Endothelial cell (in vitro differentiated cells): Measurements from ENCODE around the gene KRTAP2-3. TPM values are rescaled to one million over a fixed set of nuclear protein-coding genes. Genes with fewer than 3 reads are reported as not detected.

Source experiments
- DNase-seq: peaks from one replicate; pipeline ENCODE4 v3.0.0; 2021; ENCODE audit warnings: low spot score
- H3K27ac Mint-ChIP-seq: one replicate; pipeline ENCODE4 v1.8.0; 2021; ENCODE audit warnings: mixed read lengths, inconsistent platforms; ENCODE audit not compliant: unreplicated experiment
- H3K27me3 Mint-ChIP-seq: one replicate; pipeline ENCODE4 v1.8.0; 2021; ENCODE audit warnings: mild to moderate bottlenecking, moderate library complexity, mixed read lengths, inconsistent platforms; ENCODE audit not compliant: unreplicated experiment
- H3K36me3 Mint-ChIP-seq: one replicate; pipeline ENCODE4 v1.8.0; 2021; ENCODE audit warnings: mild to moderate bottlenecking, low read depth, mixed read lengths, inconsistent platforms; ENCODE audit not compliant: unreplicated experiment
- H3K4me1 Mint-ChIP-seq: one replicate; pipeline ENCODE4 v1.8.0; 2021; ENCODE audit warnings: mild to moderate bottlenecking, mixed read lengths, inconsistent platforms; ENCODE audit not compliant: unreplicated experiment
- H3K4me3 Mint-ChIP-seq: one replicate; pipeline ENCODE4 v1.8.0; 2021; ENCODE audit warnings: mild to moderate bottlenecking, mixed read lengths, inconsistent platforms; ENCODE audit not compliant: unreplicated experiment
- H3K9me3 Mint-ChIP-seq: one replicate; pipeline ENCODE4 v1.8.0; 2021; ENCODE audit warnings: mixed read lengths, inconsistent platforms; ENCODE audit not compliant: unreplicated experiment
- total RNA-seq: library from RNA; stranded (reverse); fragmentation: NEBNext Ultra II Directional; extraction: Animal tissue kit (Norgen Biotek cat#: 25700); gene quantifications from one replicate; pipeline ENCODE4 v1.2.1, GENCODE V29; 2021; ENCODE audit not compliant: unreplicated experiment
- TF ChIP-seq, protein P1 (sequence below): fragments of 200-600 bp; sonication (generic); IDR thresholded peaks from one replicate; pipeline ENCODE4 v1.5.0; 2021; ENCODE audit warnings: antibody characterized with exemption; ENCODE audit not compliant: unreplicated experiment

The KRTAP2-3 gene
- total RNA-seq, 1 donor from 2014 or later = not detected

DNA sequence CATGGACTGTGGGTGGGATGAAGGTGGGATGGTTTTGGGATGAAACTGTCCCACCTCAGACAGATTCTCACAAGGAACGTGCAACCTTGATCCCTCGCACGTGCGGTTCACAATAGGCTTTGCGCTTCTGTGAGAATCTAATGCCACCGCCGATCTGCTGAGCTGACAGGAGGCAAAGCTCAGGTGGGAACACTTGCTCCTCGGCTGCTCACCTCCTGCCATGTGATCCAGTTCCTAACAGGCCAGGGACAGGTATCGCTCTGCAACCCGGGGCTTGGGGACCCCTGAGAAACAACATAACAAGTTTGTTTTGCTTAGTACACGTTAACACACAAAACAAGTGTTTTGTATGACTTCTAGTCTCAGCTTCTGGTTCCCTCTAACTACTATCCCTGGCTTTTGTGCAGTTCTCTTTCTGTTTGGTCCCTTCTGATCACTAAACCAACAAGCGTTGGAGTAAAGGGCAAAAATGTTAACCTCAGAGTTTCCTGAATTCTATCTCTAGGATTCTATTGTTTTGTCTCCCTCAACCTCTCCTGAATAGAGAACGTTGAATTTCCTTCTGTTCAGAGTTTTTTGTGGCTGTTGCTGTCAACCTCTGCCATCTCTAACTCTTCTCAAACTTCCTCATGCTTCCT lies 43.2 kb downstream of the KRTAP2-3 start:
- no peak for DNase-seq
- no peaks in the 10 kb centered on the region for H3K9me3 Mint-ChIP-seq
- H3K27ac Mint-ChIP-seq = no peak overlapping the region
- H3K4me3 Mint-ChIP-seq = no peak overlapping the region
- TF ChIP-seq, protein P1, sequence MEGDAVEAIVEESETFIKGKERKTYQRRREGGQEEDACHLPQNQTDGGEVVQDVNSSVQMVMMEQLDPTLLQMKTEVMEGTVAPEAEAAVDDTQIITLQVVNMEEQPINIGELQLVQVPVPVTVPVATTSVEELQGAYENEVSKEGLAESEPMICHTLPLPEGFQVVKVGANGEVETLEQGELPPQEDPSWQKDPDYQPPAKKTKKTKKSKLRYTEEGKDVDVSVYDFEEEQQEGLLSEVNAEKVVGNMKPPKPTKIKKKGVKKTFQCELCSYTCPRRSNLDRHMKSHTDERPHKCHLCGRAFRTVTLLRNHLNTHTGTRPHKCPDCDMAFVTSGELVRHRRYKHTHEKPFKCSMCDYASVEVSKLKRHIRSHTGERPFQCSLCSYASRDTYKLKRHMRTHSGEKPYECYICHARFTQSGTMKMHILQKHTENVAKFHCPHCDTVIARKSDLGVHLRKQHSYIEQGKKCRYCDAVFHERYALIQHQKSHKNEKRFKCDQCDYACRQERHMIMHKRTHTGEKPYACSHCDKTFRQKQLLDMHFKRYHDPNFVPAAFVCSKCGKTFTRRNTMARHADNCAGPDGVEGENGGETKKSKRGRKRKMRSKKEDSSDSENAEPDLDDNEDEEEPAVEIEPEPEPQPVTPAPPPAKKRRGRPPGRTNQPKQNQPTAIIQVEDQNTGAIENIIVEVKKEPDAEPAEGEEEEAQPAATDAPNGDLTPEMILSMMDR = no peak
- no peaks in the 10 kb centered on the region for H3K36me3 Mint-ChIP-seq
- H3K27me3 Mint-ChIP-seq = no peaks in the 10 kb centered on the region
- H3K4me1 Mint-ChIP-seq = peaks cover 22% of the 10 kb centered on the region

DNA sequence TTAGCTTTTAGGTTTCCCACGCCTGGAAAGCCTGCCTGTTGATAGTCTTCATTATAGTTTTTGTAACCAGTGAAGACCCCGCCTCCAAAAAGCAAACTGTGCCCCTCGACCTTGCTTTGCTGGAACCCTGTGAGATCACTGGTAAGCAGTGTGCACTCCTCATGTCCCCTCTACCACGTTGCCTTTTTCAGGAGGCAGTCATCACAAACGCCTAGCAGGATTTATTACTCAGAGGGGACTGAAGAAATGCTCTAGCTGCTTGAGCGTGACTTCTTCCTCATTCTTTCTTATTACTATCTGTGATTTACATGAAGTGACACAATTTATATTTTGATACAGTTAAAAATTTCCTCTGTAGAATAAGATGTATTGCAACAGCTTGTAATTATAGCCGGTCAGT lies 44.5 kb downstream of the KRTAP2-3 start:
- H3K4me3 Mint-ChIP-seq = no peak overlapping the region
- no peaks in the 10 kb centered on the region for H3K27me3 Mint-ChIP-seq
- no peaks in the 10 kb centered on the region for H3K9me3 Mint-ChIP-seq
- H3K36me3 Mint-ChIP-seq = no peaks in the 10 kb centered on the region
- DNase-seq = no peak
- TF ChIP-seq, protein P1 = no peak
- H3K27ac Mint-ChIP-seq = no peak overlapping the region
- H3K4me1 Mint-ChIP-seq = peaks cover 22% of the 10 kb centered on the region

DNA sequence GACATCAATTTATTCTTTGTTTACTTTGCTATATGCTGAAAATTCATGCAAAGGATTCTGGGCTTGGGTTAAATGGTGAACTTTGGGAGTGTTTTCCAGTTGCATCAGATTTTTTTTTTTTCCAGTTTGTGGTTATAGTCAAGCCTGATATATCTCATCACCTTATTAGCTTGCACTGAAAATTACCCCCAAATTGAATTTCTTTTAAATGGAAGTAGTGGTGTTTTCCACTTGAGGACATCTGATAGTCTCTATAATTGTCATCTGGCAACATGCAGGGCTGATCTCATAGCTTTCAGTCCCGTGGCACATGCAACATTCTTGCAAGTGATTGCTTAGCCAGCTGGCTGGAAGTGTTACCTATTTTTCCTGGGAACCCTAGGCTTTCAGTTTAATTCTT lies 46.3 kb downstream of the KRTAP2-3 start:
- no peak overlapping the region for H3K27ac Mint-ChIP-seq

DNA sequence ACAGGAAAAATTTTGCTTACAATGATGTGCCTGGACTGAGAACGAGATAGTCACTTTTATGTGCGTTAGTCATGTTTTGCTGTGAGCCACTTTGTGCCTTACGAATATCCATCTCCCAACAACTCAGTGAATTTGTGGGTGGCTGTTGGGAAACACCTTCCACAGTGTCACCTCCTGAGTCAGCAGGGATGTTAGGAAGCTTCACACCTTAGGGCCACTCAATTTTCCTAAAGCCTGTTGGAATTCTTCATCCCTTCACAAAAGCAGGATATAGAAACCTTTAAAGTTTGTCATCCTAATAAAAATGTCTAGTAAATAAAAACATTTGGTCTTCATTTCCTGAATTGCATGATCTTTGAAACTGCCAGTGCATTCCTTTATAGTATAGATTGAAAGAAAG lies 46.7 kb downstream of the KRTAP2-3 start:
- H3K4me1 Mint-ChIP-seq = peaks cover 15% of the 10 kb centered on the region
- no peaks in the 10 kb centered on the region for H3K9me3 Mint-ChIP-seq
- no peak overlapping the region for H3K27ac Mint-ChIP-seq
- DNase-seq = no peak
- H3K36me3 Mint-ChIP-seq = no peaks in the 10 kb centered on the region
- no peaks in the 10 kb centered on the region for H3K27me3 Mint-ChIP-seq
- no peak overlapping the region for H3K4me3 Mint-ChIP-seq
- TF ChIP-seq, protein P1 = no peak

More for the DNA sequence above, 46.3 kb downstream of the KRTAP2-3 start:
- H3K4me3 Mint-ChIP-seq = no peak overlapping the region
- peaks cover 19% of the 10 kb centered on the region for H3K4me1 Mint-ChIP-seq
- H3K9me3 Mint-ChIP-seq = no peaks in the 10 kb centered on the region
- DNase-seq = no peak
- no peaks in the 10 kb centered on the region for H3K27me3 Mint-ChIP-seq
- TF ChIP-seq, protein P1 = no peak
- no peaks in the 10 kb centered on the region for H3K36me3 Mint-ChIP-seq

DNA sequence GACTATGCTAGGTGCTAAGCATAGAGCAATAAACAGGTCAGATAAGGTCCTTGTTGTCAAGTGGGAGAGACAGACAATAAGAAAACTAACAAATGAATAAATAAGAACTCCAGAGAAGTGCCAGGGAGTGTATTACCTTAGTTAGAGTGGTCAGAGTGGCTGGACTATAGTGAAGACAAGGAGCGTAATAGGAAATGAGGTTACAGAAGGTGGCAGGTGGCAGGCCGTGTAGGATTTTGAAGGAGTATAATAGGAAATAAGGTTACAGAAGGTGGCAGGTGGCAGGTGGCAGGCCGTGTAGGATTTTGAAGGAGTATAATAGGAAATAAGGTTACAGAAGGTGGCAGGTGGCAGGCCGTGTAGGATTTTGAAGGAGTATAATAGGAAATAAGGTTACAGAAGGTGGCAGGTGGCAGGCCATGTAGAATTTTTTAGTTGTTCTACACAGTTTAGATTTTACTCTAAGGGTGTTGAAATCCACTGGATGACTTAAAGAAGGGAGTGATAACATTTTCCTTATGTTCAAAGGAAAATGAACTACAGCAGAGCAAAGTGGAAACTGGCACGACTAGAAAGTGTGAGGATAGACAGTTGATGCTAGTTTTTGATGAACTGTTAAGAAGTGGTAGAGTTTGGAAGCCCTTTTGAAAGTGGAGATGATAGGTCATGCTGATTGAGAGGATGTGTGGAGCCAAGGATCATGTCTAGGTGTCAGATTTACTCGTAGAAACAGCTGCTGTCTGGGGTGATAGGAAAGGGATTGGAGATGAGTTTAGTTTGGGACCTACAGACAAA lies 47.4 kb downstream of the KRTAP2-3 start:
- no peaks in the 10 kb centered on the region for H3K27me3 Mint-ChIP-seq
- no peaks in the 10 kb centered on the region for H3K9me3 Mint-ChIP-seq
- H3K36me3 Mint-ChIP-seq = no peaks in the 10 kb centered on the region
- no peak overlapping the region for H3K4me3 Mint-ChIP-seq
- TF ChIP-seq, protein P1 = no peak
- no peak overlapping the region for H3K27ac Mint-ChIP-seq
- H3K4me1 Mint-ChIP-seq = peaks cover 9% of the 10 kb centered on the region
- no peak for DNase-seq
